Brain microvascular endothelial cell (primary cell): ENCODE measurements around the gene DCLK1.

ENCODE experiments used
- DNase-seq: peaks from one replicate; pipeline ENCODE4 v3.0.0-alpha.2; 2020
- H3K27ac ChIP-seq: fragments of 250-450 bp; sonication (Bioruptor Pico); 2 replicates; pipeline ENCODE4 v1.5.1; 2020; ENCODE audit warnings: mild to moderate bottlenecking, moderate library complexity
- H3K27me3 ChIP-seq: fragments of 250-450 bp; sonication (Bioruptor Pico); replicated peaks from 2 replicates; pipeline ENCODE4 v1.5.1; 2020; ENCODE audit warnings: mild to moderate bottlenecking
- H3K36me3 ChIP-seq: fragments of 250-450 bp; sonication (Bioruptor Pico); replicated peaks from 2 replicates; pipeline ENCODE4 v1.5.1; 2020; ENCODE audit warnings: mild to moderate bottlenecking
- H3K4me3 ChIP-seq: 2 replicates; pipeline ENCODE4 v1.5.1; 2011; ENCODE audit warnings: low read depth, mild to moderate bottlenecking, control low read depth, low read length, moderate library complexity
- in situ Hi-C: cut with HindIII; loops from 2 replicates; pipeline ENCODE4 v1.10.0; 2017; ENCODE audit warnings: low sequenced_read_pairs, low pct_ligation_motif_present
- TF ChIP-seq, protein P1 (sequence below): IDR thresholded peaks from 2 replicates; pipeline ENCODE4 v1.5.1; 2011; ENCODE audit warnings: low read depth, mild to moderate bottlenecking, moderate library complexity, low read length, control low read depth, inconsistent platforms; ENCODE audit errors: missing control alignments

The DCLK1 gene

DNA sequence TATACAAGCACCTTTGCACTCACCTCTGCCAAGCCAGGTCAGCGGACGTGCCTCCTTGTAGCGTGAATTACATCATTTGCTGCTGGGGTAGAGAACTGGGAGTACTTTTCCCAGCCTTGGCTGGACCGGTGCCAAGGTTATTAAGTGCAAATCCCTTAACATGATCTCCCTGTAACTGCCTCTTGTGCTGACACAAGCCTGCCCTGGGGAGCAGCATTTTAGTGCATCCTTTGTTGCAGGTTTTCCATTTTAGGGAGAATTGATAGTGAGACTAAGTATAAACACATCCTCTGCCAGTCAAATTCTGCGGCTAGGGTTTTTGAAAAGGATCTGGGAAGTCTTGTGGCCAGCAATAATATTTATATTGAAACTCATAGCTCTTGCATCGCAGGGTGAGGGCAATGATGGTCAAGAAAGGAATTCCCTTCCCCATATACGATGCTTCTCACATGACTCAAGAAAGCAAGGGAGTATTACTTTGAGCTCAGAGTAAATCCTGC is 32.7 kb upstream of the DCLK1 start:
- H3K4me3 ChIP-seq = no peak overlapping the region
- in situ Hi-C loops = no loop called here
- H3K27ac ChIP-seq = peak overlapping the region; percentile 86
- no peaks in the 10 kb centered on the region for H3K27me3 ChIP-seq
- H3K36me3 ChIP-seq = no peaks in the 10 kb centered on the region
- peak; percentile 95 for DNase-seq
- TF ChIP-seq, protein P1, sequence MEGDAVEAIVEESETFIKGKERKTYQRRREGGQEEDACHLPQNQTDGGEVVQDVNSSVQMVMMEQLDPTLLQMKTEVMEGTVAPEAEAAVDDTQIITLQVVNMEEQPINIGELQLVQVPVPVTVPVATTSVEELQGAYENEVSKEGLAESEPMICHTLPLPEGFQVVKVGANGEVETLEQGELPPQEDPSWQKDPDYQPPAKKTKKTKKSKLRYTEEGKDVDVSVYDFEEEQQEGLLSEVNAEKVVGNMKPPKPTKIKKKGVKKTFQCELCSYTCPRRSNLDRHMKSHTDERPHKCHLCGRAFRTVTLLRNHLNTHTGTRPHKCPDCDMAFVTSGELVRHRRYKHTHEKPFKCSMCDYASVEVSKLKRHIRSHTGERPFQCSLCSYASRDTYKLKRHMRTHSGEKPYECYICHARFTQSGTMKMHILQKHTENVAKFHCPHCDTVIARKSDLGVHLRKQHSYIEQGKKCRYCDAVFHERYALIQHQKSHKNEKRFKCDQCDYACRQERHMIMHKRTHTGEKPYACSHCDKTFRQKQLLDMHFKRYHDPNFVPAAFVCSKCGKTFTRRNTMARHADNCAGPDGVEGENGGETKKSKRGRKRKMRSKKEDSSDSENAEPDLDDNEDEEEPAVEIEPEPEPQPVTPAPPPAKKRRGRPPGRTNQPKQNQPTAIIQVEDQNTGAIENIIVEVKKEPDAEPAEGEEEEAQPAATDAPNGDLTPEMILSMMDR = no peak

GRCh38 chr13:36163286-36163685 is 32.1 kb upstream of the DCLK1 start:
- Histone ChIP-seq H3K36me3 (no peaks in the 10 kb centered on the region), H3K4me3 (no peak overlapping the region), H3K27ac (peak overlapping the region; percentile 86), H3K27me3 (no peaks in the 10 kb centered on the region)
- TF ChIP-seq, protein P1 = no peak
- no peak for DNase-seq
- in situ Hi-C loops = no loop called here

DNA sequence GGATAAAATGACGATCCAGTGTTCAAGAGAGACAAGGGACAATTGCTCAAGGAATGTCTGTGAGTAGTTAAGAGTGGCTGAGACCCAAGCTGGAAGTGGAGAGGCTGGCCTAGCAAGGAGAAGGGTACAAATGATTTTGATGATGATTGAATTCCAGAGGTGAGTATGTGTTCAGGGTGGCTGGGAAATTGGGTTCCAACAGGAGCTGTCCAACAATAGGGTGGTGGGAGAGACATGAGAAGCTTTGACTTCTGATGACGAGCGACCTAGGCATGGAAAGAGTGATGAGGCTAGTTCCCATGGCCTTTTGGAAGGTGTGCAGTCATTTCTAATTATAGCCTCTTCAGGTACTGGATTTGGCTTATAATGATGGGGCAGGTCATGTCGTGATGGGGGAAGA is 29.1 kb upstream of the DCLK1 start:
- no peak overlapping the region for H3K27ac ChIP-seq
- no peak overlapping the region for H3K4me3 ChIP-seq
- in situ Hi-C loops = no loop called here
- H3K27me3 ChIP-seq = no peaks in the 10 kb centered on the region
- no peaks in the 10 kb centered on the region for H3K36me3 ChIP-seq
- DNase-seq = no peak
- TF ChIP-seq, protein P1 = no peak

DNA sequence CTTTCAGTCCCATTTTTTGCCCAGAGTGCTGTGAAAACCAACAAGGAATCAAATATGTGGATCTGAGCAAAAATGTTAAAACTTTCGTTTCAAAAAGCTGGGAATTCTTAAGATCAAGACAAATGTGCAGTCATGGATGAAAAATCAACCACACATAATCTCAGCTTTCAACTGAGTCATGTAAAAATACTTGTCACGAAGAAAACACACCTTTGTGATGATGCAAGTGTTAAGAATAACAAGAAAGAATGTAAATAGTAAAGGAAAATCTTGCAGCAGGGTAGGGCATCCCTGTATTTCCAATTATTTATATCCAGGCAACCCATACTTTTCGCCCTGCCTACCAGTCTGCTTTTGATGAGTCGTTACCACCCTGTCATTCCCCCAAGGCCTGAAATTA is 27.4 kb upstream of the DCLK1 start:
- H3K4me3 ChIP-seq = no peak overlapping the region
- TF ChIP-seq, protein P1 = no peak
- H3K36me3 ChIP-seq = no peaks in the 10 kb centered on the region
- H3K27ac ChIP-seq = no peak overlapping the region
- in situ Hi-C loops = no loop called here
- no peaks in the 10 kb centered on the region for H3K27me3 ChIP-seq
- no peak for DNase-seq

GRCh38 chr13:36157480-36157879 is 26.3 kb upstream of the DCLK1 start:
- TF ChIP-seq, protein P1 = no peak
- in situ Hi-C loops = no loop called here
- no peak for DNase-seq

DNA sequence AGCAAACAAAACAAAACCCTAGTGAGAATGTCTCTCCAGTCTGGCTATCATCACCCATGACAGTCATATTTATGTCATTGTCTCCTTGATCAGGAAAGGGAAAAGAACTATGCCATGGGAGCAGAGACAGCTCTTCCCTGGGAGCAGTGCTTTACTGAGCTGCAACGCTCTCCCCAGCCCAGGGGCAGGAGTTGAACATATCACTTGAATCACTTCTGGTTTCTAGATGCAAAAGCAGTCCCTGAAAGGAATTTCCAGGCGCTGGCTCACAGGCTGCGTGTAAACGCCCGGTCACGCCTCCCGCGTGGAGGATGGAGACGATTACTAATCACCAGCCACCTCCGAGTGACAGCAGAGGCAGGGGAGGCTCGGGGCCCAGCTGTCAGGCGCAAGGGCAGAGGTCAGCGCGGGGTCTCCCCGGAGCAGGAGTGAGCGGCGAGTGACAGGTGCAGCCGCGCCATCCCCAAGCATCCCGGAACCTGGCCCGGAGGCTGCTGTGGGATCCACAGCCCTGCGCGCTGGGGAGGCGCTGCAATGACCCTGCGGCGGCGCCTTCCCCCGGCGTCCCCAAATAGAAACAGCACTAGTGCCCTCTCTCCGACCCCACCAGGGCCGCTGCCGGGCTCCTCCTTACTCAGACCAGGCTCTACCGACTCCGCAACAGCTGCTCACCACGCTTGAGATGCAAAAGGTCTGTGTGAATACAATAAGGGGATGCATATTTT is 23.5 kb upstream of the DCLK1 start:
- H3K36me3 ChIP-seq = no peaks in the 10 kb centered on the region
- H3K27ac ChIP-seq = peak overlapping the region; percentile 34
- TF ChIP-seq, protein P1 = no peak
- peak; percentile 77 for DNase-seq
- in situ Hi-C loops = no loop called here
- H3K27me3 ChIP-seq = no peaks in the 10 kb centered on the region
- H3K4me3 ChIP-seq = peak overlapping the region; percentile 23

More at GRCh38 chr13:36157480-36157879, 26.3 kb upstream of the DCLK1 start:
- Histone ChIP-seq H3K36me3 (no peaks in the 10 kb centered on the region), H3K27me3 (no peaks in the 10 kb centered on the region), H3K27ac (no peak overlapping the region), H3K4me3 (no peak overlapping the region)
